Natural killer cell (primary cell): Measurements from ENCODE around the gene KPNA2. TPM values are rescaled to one million over a fixed set of nuclear protein-coding genes. Genes with fewer than 3 reads are reported as not detected.
"Not testable (repeated sequence)": the region's sequence is repeated elsewhere in the genome, so short reads cannot be mapped to it uniquely, and the experiment has no call there.

Source experiments
- ATAC-seq, 3 donors: fragments of 150-1000 bp in 2 of 3; fragments of 200-7000 bp in 1 of 3; cut with Tn5 transposase; 1 replicate in 1 of 3; 2 replicates in 2 of 3; pipeline ENCODE4 v1.10.0; 2021; ENCODE audit warnings: mild to moderate bottlenecking in 2 of 3, moderate library complexity in 2 of 3
- DNase-seq, 2 donors: peaks; one replicate each; pipeline versions ENCODE4 v3.0.0 to v3.0.0-alpha.2; 2013 to 2021; ENCODE audit warnings: mixed read lengths in 1 of 2
- H3K27ac ChIP-seq: one replicate; pipeline ENCODE4 v1.5.1; 2013; ENCODE audit warnings: mild to moderate bottlenecking, low read length
- H3K27me3 ChIP-seq: one replicate; pipeline ENCODE4 v1.6.1; 2013; ENCODE audit warnings: low read length; ENCODE audit not compliant: control insufficient read depth, insufficient read depth
- H3K36me3 ChIP-seq: one replicate; pipeline ENCODE4 v1.6.1; 2013; ENCODE audit warnings: low read length; ENCODE audit not compliant: control insufficient read depth, insufficient read depth
- H3K4me1 ChIP-seq: one replicate; pipeline ENCODE4 v1.6.1; 2013; ENCODE audit warnings: low read length; ENCODE audit not compliant: control insufficient read depth, insufficient read depth
- H3K4me3 ChIP-seq: one replicate; pipeline ENCODE4 v1.5.1; 2013; ENCODE audit warnings: low read length
- H3K9me3 ChIP-seq: one replicate; pipeline ENCODE4 v1.6.1; 2013; ENCODE audit warnings: low read length; ENCODE audit not compliant: control insufficient read depth, insufficient read depth
- H3K27ac Mint-ChIP-seq, 2 donors: one replicate each; pipeline ENCODE4 v1.8.0; 2022; ENCODE audit warnings: mild to moderate bottlenecking in 2 of 2, mixed read lengths in 2 of 2, moderate library complexity in 1 of 2
- H3K27me3 Mint-ChIP-seq, 2 donors: one replicate each; pipeline ENCODE4 v1.8.0; 2022; ENCODE audit warnings: low read depth in 2 of 2, mixed read lengths in 2 of 2
- H3K36me3 Mint-ChIP-seq: one replicate; pipeline ENCODE4 v1.8.0; 2022; ENCODE audit warnings: mixed read lengths
- H3K4me1 Mint-ChIP-seq, 2 donors: one replicate each; pipeline ENCODE4 v1.8.0; 2022; ENCODE audit warnings: mixed read lengths in 2 of 2
- H3K4me3 Mint-ChIP-seq: one replicate; pipeline ENCODE4 v1.8.0; 2022; ENCODE audit warnings: mild to moderate bottlenecking, moderate library complexity, mixed read lengths
- H3K9me3 Mint-ChIP-seq, 2 donors: one replicate each; pipeline ENCODE4 v1.8.0; 2022; ENCODE audit warnings: mixed read lengths in 2 of 2
- CTCF ChIP-seq: fragments of 200-600 bp; IDR thresholded peaks from one replicate; pipeline ENCODE4 v1.8.0; 2022; ENCODE audit warnings: antibody characterized with exemption
- WGBS: methylation state at CpG from one replicate; pipeline ENCODE4 v1.1.7; 2013; ENCODE audit warnings: missing lambda C conversion rate; ENCODE audit not compliant: insufficient coverage; 5-methylcytosine and 5-hydroxymethylcytosine counted together
- intact Hi-C: fragments of 100-400 bp; cut with micrococcal nuclease; formaldehyde crosslinking; loops from one replicate; pipeline ENCODE4 v1.14.2; 2022
- total RNA-seq, 4 donors: library from RNA; stranded (reverse); fragments of 120-200 nt in 1 of 4; gene quantifications; one replicate each; pipeline versions ENCODE4 v1.2.3 to v1.2.4, GENCODE V29; 2013 to 2022

KPNA2 gene
- total RNA-seq, 3 donors from 2014 or later (not counting 1 experiment from before 2014, with no cell fraction given) = 45.1 to 52.8 (median 49.3) TPM

- Histone ChIP-seq H3K9me3 (no peaks in the 10 kb centered on the region), H3K4me3 (no peak overlapping the region), H3K36me3 (no peaks in the 10 kb centered on the region), H3K27me3 (no peaks in the 10 kb centered on the region), H3K27ac (peak overlapping the region; percentile 63), H3K4me1 (peaks cover 54% of the 10 kb centered on the region)
- Mint-ChIP-seq H3K4me1 (peaks cover 43 to 51% of the 10 kb centered on the region in 2 donors), H3K27ac (peak overlapping the region; percentile 86 to 91), H3K27me3 (no peaks in the 10 kb centered on the region), H3K36me3 (no peaks in the 10 kb centered on the region), H3K4me3 (peak overlapping the region; percentile 74), H3K9me3 (no peaks in the 10 kb centered on the region)
- peak in 1 of 2 donors; percentile 49 for DNase-seq
- TF ChIP-seq CTCF = no peak
- ATAC-seq = peak; percentile 51 to 57 (median 51)
- intact Hi-C loops = no loop called here
- 16% methylated on average over 7 of the region's 7 CpGs for WGBS
Measured at GRCh38 chr17:68085771-68086381, 50.3 kb downstream of the KPNA2 start.

- H3K36me3 ChIP-seq, H3K9me3 ChIP-seq, H3K4me3 ChIP-seq, H3K27me3 Mint-ChIP-seq, intact Hi-C loops, H3K36me3 Mint-ChIP-seq, H3K9me3 Mint-ChIP-seq, H3K27me3 ChIP-seq: not testable (repeated sequence)
- Mint-ChIP-seq H3K27ac (peak overlapping the region; percentile 86 to 91), H3K4me1 (peaks cover 38 to 47% of the 10 kb centered on the region in 2 donors), H3K4me3 (peak overlapping the region; percentile 74)
- H3K4me1 ChIP-seq = peaks cover 52% of the 10 kb centered on the region
- WGBS = 55% methylated on average over 4 of the region's 4 CpGs
- DNase-seq = peak in 1 of 2 donors; percentile 42
- peak; percentile 8 to 14 (median 10) for ATAC-seq
- H3K27ac ChIP-seq = peak overlapping the region; percentile 63
Measured at GRCh38 chr17:68086666-68087065, 51.1 kb downstream of the KPNA2 start.

GRCh38 chr17:68087131-68087623 is 51.6 kb downstream of the KPNA2 start:
- H3K4me1 Mint-ChIP-seq = peaks cover 33 to 43% of the 10 kb centered on the region in 2 donors
- peak overlapping the region; percentile 63 for H3K27ac ChIP-seq
- peak overlapping the region; percentile 86 to 91 for H3K27ac Mint-ChIP-seq
- peak overlapping the region; percentile 74 for H3K4me3 Mint-ChIP-seq
- DNase-seq (peak; percentile 23 to 57), ATAC-seq (peak; percentile 53 to 79 (median 77))
- H3K9me3 Mint-ChIP-seq, H3K36me3 Mint-ChIP-seq, H3K9me3 ChIP-seq, H3K27me3 ChIP-seq, intact Hi-C loops, H3K36me3 ChIP-seq, H3K27me3 Mint-ChIP-seq, H3K4me3 ChIP-seq: not testable (repeated sequence)
- H3K4me1 ChIP-seq = peaks cover 47% of the 10 kb centered on the region
- 0% methylated on average over 6 of the region's 11 CpGs for WGBS

GRCh38 chr17:68087851-68088250 is 52.3 kb downstream of the KPNA2 start:
- H3K36me3 ChIP-seq = no peaks in the 10 kb centered on the region
- H3K27me3 Mint-ChIP-seq = no peaks in the 10 kb centered on the region
- peak overlapping the region; percentile 8 for H3K27ac ChIP-seq
- no peak overlapping the region for H3K4me3 ChIP-seq
- no peaks in the 10 kb centered on the region for H3K27me3 ChIP-seq
- intact Hi-C loops = no loop called here
- H3K9me3 ChIP-seq = no peaks in the 10 kb centered on the region
- ATAC-seq = no peak
- no peaks in the 10 kb centered on the region for H3K36me3 Mint-ChIP-seq
- no peaks in the 10 kb centered on the region for H3K9me3 Mint-ChIP-seq
- peaks cover 33 to 43% of the 10 kb centered on the region in 2 donors for H3K4me1 Mint-ChIP-seq
- 69% methylated on average over 4 of the region's 4 CpGs for WGBS
- TF ChIP-seq CTCF = no peak
- H3K27ac Mint-ChIP-seq = peak overlapping the region; percentile 86 to 91
- DNase-seq = peak in 1 of 2 donors; percentile 13
- H3K4me1 ChIP-seq = peaks cover 42% of the 10 kb centered on the region
- no peak overlapping the region for H3K4me3 Mint-ChIP-seq
